Endometrium (tissue), 2 donors: ENCODE measurements around the gene TMEM232.

Source experiments
- FAIRE-seq: peaks from 2 replicates; lab custom pipeline; 2012; peaks lifted over from hg19 to GRCh38; lab: Jason Lieb, UNC
- donor health status: control.
- donor health status: control.

TMEM232 gene

GRCh38 chr5:110514030-110514429 is 212.4 kb downstream of the TMEM232 start:
- no peak for FAIRE-seq

DNA sequence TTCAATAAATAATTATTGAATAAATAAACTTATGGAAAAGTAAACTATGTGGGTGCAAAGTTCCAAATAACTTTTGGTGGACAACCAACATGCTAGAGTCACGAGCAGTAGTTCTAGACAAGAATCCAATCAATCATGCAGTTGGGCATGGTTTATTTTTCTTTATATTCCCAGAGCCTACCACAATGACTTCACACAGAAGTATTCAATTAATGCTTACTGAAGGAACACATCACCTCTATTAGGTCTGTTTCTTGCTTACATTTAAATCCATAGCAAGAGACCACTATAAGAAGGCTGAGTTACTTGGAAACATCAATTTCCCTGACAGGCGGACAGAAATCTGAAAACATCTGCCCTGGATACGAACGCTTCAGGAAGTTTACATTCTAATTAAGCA is 214.2 kb downstream of the TMEM232 start:
- no peak for FAIRE-seq

- no peak for FAIRE-seq
These were observed 216.3 kb downstream of the TMEM232 start for GRCh38 chr5:110510146-110510545.

- no peak for FAIRE-seq
These were observed 218.5 kb downstream of the TMEM232 start for GRCh38 chr5:110507972-110508371.

DNA sequence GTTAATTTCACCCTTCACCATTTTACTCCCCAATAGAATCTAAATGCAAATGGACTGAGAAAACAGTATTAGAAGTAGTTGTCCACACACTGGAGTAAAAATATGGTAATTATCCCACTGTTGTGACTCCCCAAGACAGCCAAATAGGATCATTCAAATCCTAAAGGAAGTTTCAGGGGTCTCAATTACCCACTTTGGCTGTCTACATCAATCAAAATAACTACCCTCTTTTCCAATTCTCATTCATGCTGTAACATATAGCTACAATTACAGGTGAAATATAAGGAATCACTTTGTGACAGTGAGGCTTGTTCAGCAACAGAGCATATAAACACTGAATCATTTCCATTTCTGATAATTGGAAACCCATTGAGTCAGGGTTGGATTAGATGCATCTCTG is 220.1 kb downstream of the TMEM232 start:
- FAIRE-seq, result no peak

DNA sequence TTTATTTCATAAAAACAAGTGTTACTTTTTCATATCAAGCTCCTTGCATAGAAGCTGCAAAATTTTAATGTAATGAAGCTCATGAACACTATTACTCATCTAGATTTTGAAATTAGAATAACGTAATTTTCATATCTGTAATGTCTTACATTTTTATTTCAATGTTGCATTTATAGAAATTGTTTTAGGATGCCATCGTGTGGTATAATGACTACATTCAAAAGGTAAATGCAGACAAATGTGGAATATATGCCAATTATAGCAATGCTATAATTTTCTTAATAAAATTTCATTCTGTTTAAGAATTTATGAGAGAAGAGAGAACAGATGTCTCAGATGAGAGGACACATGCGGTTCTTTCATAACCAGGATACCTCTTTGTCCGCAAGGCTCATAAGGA is 230.2 kb downstream of the TMEM232 start:
- no peak for FAIRE-seq

DNA sequence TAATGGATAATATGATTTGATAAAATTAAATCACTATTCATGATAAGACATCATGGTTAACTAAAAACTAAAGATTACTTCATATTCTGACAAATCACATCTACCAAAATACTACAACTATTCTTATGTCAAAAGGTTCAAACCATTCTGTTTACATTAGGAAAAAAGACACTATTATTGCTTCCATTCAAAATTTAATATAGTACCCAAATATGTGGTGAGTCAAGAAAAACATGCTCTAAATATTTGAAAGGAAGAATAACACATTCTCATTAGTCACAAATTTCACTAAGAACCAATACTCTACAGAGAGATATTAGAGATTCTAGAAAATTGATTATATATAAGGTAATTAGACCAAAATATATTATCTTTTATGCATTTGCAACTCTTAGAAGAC is 234.0 kb downstream of the TMEM232 start:
- no peak for FAIRE-seq

DNA sequence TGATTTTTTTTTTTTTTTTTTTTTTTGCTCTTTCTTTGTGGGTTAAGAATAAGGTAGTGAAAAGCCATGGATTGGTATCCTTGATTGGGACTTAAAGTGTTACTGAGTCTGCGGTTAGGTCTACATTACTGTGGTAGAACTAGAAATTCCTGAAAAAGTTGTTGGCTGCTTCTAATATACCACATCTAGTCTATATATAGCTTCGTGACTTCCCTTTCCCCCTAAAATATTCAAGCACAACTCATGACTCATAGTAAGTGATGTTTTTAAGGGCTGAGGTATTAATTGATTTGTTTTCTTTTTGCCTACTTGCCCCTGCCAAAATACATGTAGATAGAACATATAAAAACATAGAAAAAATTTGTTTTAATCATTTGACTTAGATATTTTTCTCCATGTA is 247.6 kb downstream of the TMEM232 start:
- no peak for FAIRE-seq

DNA sequence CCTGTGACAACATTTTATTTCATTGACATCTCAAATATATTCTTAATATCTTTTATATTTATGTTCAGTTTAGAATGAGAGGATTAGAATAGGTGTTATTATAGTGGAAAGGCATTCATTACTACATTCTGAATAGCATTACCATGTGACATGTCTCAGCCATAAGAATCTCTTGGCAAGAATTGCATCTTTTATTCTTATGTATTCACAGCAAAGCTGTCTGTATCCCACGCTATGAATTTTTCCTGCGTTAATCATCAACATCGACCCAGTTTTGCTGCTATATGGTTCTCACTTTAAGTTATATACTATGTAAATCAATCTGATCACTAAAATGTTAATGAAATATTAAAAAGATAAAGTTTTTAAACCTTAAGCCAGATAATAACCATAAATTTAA is 248.6 kb downstream of the TMEM232 start:
- no peak for FAIRE-seq

DNA sequence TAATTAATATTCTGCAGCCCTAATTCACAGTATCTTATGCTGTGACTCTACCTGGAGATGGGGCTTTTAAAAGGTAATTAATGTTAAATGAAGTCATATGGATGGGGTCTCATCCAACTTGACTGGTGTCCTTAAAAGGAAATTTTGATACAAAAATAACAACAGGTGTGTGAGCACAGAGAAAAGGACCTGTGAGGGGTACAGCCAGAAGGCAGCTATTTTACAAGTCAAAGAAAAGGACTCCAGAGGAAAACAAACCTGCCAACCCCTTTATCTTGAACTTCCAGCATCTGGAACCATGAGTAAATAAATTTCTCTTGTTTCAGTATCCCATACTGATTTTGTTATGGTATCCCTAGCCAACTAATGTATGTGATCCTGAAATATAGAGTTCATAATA is 250.3 kb downstream of the TMEM232 start:
- no peak for FAIRE-seq

DNA sequence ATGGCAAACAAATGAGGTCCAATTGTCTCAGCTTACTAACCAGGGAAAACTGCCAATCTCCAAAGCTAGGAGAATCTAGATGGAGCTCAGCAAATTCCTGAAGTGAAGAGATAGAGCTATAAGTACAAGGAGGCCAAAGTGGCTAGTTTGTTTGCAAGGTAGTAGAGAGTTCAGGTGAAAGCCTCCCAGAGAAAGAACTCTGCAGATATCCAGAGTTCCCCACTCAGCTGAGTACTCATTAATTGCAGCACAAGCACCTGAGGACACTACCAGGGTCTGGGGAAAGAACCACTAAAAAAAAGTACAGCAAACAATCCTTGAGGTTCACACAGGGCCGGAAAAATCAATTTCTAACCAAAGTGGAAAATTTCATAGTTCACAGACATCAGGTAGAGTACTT is 250.9 kb downstream of the TMEM232 start:
- FAIRE-seq, result no peak

DNA sequence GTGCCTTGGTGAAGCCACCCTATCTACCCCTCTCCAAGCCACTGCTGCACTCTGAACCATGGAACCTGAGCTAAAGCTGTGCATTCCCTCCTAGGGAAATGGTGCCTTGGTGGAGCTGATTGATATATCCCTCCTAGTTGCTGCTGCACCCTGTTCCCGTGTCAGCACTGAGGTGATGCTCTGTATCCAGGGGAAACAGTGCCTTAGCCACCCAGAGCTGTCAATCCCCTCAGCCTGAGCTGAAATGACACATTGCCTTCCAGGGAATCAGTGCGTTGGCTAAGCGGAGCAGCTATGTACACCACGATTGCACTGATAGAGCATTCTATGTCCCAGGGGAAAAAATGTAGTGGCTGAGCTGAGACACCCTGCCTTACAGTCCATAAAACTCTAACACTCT is 257.0 kb downstream of the TMEM232 start:
- no peak for FAIRE-seq

GRCh38 chr5:110463106-110463505 is 263.4 kb downstream of the TMEM232 start:
- no peak for FAIRE-seq

GRCh38 chr5:110460837-110461236 is 265.6 kb downstream of the TMEM232 start:
- no peak for FAIRE-seq

GRCh38 chr5:110458313-110458712 is 268.2 kb downstream of the TMEM232 start:
- no peak for FAIRE-seq

GRCh38 chr5:110442856-110443255 is 283.6 kb downstream of the TMEM232 start:
- no peak for FAIRE-seq

DNA sequence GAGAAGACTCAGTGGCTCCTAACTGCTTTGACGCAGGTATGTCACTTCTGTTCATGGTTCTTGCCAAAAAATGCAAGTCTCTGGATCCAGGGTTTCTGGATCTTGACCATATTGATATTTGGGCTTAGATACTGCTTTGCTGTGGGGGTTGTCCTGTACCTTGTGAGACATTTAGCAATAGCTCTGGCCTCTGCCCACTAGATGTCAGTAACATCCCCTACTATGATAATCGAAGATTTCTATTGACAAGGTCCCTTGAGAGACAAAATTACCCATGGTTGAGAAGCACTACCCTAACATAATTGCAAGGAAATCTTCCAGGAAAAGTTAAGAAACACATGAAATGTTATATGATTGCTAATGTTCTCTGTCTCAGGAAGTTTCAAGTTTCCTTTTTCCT is 285.4 kb downstream of the TMEM232 start:
- FAIRE-seq, result no peak

DNA sequence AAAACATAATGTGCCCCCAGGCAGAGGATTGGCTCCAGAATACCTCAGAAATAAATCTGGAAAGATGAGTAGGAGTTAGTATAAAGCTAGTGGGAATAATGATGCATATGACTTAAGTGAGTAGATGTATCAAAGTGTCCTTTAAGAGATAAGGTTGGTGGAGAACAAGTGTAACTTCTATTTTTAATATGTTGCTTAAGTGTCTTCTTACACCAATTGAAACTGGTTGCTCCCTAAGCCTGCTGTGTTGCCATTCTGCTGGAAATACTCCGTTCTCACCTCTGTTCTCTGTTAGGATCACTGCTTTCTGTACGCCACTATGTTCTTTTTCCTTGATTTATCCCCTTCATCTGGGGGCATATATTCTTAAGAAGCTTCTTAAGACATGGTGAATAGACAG is 286.4 kb downstream of the TMEM232 start:
- FAIRE-seq, result no peak

DNA sequence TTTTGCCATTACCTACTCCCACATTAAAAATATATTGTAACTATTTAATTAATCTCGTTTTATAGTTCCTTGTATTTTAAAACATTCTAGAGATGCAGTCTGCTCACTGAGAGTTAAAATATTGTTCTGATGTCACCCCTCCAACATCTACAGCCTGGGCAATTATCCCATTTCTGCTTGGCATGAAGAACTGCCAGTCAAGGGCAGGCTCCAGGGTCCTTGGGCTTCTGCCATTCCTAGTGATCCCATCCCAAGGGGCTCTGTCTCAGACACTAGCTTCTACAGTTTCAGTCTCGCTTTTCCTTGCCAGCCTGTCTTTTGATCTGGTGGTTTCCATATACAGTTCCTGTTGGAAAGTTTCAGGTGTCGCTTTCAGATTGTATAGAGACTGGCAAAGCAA is 287.2 kb downstream of the TMEM232 start:
- no peak for FAIRE-seq

- peak; percentile 4 for FAIRE-seq
These were observed 291.3 kb downstream of the TMEM232 start for GRCh38 chr5:110435207-110435606.

GRCh38 chr5:110431603-110432002 is 294.9 kb downstream of the TMEM232 start:
- FAIRE-seq, result no peak

GRCh38 chr5:110414360-110414759 is 312.1 kb downstream of the TMEM232 start:
- peak; percentile 4 for FAIRE-seq

GRCh38 chr5:110413856-110414255 is 312.6 kb downstream of the TMEM232 start:
- no peak for FAIRE-seq

DNA sequence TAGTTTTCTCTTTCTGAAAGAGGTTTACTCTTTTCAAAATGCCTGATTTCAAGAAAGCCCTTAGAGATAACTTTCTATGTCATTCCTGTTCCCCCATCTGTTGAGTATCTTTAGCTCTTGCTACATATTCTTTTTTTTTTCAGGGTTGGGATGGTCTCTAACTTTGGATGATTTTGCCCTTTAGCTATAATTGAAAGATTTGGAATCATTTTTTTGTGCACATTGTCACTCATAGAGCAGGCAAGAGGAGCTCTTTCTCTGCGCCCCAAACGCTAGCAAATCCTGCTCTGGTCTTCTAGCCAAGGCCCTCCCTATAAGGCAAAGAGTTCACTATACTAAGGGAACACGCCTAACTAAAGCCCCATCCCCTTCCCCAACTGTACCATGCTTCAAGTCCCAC is 316.9 kb downstream of the TMEM232 start:
- no peak for FAIRE-seq

- FAIRE-seq, result no peak
These were observed 323.9 kb downstream of the TMEM232 start for GRCh38 chr5:110402562-110402961.
